ENCODE results near the gene ADAMTS8.

ADAMTS8 gene

DNA sequence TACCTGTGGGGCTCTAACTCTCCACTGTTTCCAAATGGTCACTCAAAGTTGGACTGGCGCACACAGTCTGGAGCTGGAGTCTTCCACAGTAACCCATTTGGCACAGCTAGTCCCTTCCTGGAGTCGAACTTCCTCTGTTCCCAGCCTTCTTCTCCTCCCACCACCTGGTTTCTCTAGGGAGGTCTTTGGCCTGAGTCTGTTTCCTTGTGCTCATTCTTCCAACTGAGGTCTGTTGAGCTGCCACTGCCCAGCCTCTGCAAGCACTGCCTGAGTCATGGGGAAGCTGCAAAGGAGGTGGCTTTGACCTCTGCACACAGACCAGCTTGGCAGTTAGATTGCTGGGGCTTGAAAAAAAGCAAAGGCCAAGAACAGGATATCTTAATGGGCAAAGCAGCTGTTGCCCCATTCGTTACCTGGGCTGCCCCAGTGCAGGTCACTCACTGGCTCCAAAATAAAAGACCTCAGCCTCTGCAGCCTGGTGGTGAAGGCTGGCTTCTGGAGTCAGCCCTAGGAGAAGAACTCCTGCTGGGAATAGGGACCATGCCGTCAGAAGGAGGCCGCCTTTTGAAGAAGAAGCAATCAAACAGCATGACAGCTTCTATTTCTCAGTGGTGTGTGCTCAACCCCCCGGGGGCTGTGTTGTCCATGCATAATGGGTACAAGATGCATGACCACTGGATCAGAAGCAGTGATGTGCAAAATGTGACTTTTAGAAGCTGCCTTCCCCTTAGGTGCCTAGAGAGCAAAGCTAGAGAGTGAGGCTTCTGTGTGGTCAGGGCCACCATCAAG lies 23.0 kb upstream of the ADAMTS8 start:
- TF ChIP-seq ZFX (IDR thresholded peaks at IDR 0.05): no peak
- TF ChIP-seq, protein P1, sequence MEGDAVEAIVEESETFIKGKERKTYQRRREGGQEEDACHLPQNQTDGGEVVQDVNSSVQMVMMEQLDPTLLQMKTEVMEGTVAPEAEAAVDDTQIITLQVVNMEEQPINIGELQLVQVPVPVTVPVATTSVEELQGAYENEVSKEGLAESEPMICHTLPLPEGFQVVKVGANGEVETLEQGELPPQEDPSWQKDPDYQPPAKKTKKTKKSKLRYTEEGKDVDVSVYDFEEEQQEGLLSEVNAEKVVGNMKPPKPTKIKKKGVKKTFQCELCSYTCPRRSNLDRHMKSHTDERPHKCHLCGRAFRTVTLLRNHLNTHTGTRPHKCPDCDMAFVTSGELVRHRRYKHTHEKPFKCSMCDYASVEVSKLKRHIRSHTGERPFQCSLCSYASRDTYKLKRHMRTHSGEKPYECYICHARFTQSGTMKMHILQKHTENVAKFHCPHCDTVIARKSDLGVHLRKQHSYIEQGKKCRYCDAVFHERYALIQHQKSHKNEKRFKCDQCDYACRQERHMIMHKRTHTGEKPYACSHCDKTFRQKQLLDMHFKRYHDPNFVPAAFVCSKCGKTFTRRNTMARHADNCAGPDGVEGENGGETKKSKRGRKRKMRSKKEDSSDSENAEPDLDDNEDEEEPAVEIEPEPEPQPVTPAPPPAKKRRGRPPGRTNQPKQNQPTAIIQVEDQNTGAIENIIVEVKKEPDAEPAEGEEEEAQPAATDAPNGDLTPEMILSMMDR (conservative IDR thresholded peaks at IDR 0.05): no peak
- H3K27ac ChIP-seq: no peak overlapping the region

DNA sequence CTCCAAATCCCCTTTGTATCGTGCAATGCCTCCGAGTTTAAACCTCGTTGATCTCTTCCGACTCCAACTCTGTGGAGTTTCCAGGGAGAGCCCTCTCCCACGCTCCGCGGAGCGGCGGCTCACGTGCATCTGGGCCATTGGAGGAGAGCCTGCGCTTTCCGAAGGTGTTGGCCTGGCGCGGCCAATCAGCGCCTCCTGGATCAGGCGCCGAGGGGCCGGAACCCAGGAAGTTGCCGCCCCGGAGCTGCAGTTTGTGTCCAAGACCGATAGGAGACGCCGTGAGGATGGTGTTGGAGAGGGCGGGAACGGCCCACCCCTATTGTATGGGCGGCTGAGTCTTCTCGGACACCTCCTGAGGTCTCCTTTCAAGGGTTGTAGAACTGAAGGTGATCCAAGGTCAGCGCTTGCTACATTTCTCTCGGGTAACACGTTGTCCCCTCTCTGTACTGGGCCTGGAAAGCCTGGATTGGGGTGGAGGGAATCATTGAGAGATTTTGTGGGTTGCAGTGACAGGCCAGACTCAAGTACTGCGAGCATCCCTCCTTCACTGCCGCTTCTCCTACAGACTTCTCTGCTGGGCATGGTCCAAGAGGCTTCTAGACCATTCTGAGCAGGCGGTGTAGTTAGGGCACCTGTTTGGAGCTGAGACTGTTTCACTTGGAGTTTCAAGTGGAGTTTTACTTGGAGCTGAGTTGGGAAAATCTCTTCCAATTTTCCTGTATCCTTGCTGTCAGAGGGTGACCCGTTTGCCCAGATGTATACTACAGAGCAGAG lies 21.8 kb upstream of the ADAMTS8 start:
- TF ChIP-seq ZFX (IDR thresholded peaks at IDR 0.05): no peak
- TF ChIP-seq, protein P1 (conservative IDR thresholded peaks at IDR 0.05): no peak
- no peak overlapping the region for H3K27ac ChIP-seq

DNA sequence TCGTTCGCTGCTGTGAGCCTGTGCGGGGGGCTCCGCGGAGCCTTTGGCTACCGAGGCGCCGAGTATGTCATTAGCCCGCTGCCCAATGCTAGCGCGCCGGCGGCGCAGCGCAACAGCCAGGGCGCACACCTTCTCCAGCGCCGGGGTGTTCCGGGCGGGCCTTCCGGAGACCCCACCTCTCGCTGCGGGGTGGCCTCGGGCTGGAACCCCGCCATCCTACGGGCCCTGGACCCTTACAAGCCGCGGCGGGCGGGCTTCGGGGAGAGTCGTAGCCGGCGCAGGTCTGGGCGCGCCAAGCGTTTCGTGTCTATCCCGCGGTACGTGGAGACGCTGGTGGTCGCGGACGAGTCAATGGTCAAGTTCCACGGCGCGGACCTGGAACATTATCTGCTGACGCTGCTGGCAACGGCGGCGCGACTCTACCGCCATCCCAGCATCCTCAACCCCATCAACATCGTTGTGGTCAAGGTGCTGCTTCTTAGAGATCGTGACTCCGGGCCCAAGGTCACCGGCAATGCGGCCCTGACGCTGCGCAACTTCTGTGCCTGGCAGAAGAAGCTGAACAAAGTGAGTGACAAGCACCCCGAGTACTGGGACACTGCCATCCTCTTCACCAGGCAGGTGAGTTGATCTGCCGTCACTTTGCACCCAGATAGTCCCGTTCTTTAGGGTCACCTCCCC lies 21.0 kb upstream of the ADAMTS8 start:
- TF ChIP-seq, protein P1 (conservative IDR thresholded peaks at IDR 0.05): no peak
- TF ChIP-seq ZFX (IDR thresholded peaks at IDR 0.05): no peak
- H3K27ac ChIP-seq: peak overlapping the region; percentile 36

DNA sequence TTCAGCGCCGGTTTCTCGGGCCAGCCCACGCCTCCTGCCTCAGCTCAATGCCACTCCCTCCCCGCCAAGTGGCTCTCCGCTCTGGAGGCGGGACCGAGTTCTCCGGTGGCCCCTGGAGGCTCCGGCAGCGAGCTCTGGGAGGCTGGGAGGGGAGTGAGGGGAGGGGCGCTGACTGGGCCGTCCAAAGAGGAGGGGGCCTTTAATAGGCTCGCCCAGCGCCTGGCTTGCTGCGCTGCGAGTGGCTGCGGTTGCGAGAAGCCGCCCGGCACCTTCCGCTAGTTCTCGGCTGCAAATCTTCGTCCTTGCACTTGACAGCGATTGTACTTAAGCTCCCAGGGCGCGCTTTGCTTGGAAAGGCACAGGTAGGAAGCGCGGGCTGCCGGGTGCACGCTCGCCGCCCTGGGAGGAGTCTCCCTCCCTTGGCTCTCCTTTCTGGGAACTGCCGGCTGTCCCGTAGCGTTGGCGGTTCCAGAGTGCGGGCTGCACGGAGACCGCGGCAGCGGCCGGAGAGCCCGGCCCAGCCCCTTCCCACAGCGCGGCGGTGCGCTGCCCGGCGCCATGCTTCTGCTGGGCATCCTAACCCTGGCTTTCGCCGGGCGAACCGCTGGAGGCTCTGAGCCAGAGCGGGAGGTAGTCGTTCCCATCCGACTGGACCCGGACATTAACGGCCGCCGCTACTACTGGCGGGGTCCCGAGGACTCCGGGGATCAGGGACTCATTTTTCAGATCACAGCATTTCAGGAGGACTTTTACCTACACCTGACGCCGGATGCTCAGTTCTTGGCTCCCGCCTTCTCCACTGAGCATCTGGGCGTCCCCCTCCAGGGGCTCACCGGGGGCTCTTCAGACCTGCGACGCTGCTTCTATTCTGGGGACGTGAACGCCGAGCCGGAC lies 20.3 kb upstream of the ADAMTS8 start, which contains the start of gene ADAMTS15:
ADAMTS15 (plus strand) TSS at position 230 of the 894 bp plus-strand sequence; CDS start at position 559, 329 bp downstream.
- TF ChIP-seq, protein P1 (conservative IDR thresholded peaks at IDR 0.05): no peak
- no peak for TF ChIP-seq ZFX (IDR thresholded peaks at IDR 0.05)
- peak within 1 kb of the TSS; percentile 36 for H3K27ac ChIP-seq

DNA sequence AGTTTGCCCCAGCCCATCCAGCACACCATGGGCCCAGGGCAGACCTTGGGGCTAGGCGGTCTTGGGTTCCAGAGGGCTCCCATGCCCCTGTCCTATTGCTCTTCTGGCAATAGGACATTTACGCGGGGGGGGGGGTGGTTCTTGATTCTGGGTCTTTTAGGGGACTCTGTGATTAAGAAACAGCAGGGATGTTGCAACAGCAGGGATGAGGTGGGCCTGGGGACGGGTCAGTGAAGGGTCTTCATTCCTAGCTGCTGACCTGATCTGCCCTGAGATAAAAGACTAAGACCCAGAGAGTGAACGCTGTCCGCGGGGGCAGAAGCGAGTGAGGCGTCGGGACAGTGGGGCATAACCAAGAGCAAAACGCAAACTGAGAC lies 19.6 kb upstream of the ADAMTS8 start:
- no peak for TF ChIP-seq ZFX (IDR thresholded peaks at IDR 0.05)
- TF ChIP-seq, protein P1 (conservative IDR thresholded peaks at IDR 0.05): no peak
- H3K27ac ChIP-seq: peak overlapping the region; percentile 36; the same call in 1 of the 2 replicates

DNA sequence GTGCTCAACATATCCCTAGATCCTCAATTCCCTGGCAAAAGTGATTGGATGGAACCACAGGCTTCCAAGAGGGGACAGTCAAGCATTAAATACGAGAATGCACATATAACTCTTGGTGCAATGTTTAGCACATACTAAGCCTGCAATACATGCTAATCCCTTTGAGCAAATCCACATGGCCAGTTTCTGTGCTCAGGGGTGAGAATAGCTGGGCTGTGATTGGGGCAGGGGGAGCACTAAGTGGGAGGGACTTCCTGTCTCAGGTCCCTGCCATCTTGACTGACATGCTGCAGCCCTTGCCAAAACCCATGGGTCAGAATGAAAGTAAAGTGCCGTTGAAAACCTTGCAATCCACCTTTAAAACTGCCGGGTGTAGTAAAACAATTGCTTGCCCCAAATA lies 17.4 kb upstream of the ADAMTS8 start:
- TF ChIP-seq, protein P1 (conservative IDR thresholded peaks at IDR 0.05): no peak
- no peak for TF ChIP-seq ZFX (IDR thresholded peaks at IDR 0.05)
- no peak overlapping the region for H3K27ac ChIP-seq
